Measurements from ENCODE around the gene MDK.
A peak's percentile ranks its signal among the peaks of the same experiment; 100 is the strongest.

The MDK gene

GRCh38 chr11:46380340-46381047, 975 bp upstream of the MDK start:
- Mint-ChIP-seq H3K4me1 (ENCODE audit: low read depth) (peaks cover 4% of the 10 kb centered on the region), H3K36me3 (ENCODE audit: low read depth) (peaks cover 14% of the 10 kb centered on the region), H3K4me3 (peak overlapping the region; percentile 64), H3K27ac (peak overlapping the region; percentile 49), H3K27me3 (peaks cover 18% of the 10 kb centered on the region), H3K9me3 (no peaks in the 10 kb centered on the region)

GRCh38 chr11:46381819-46382645, 563 bp downstream of the MDK start:
- peak overlapping the region; percentile 61 for H3K4me3 Mint-ChIP-seq
- no peaks in the 10 kb centered on the region for H3K9me3 Mint-ChIP-seq
- H3K36me3 Mint-ChIP-seq (ENCODE audit: low read depth) = peaks cover 10% of the 10 kb centered on the region
- peaks cover 11% of the 10 kb centered on the region for H3K4me1 Mint-ChIP-seq (ENCODE audit: low read depth)
- no peak overlapping the region for H3K27ac Mint-ChIP-seq
- peaks cover 32% of the 10 kb centered on the region for H3K27me3 Mint-ChIP-seq

GRCh38 chr11:46382646-46383403, 1.4 kb downstream of the MDK start:
- Mint-ChIP-seq H3K4me3 (no peak overlapping the region), H3K9me3 (no peaks in the 10 kb centered on the region), H3K27me3 (peaks cover 37% of the 10 kb centered on the region), H3K27ac (no peak overlapping the region), H3K36me3 (ENCODE audit: low read depth) (peaks cover 3% of the 10 kb centered on the region), H3K4me1 (ENCODE audit: low read depth) (peaks cover 11% of the 10 kb centered on the region)

- peaks cover 43% of the 10 kb centered on the region for H3K27me3 Mint-ChIP-seq
- no peak overlapping the region for H3K27ac Mint-ChIP-seq
These were observed 1.9 kb downstream of the MDK start for GRCh38 chr11:46383404-46383758.

GRCh38 chr11:46383974-46384701, 2.7 kb downstream of the MDK start:
- H3K4me3 Mint-ChIP-seq = no peak overlapping the region
- H3K27ac Mint-ChIP-seq = no peak overlapping the region
- H3K9me3 Mint-ChIP-seq = no peaks in the 10 kb centered on the region
- H3K27me3 Mint-ChIP-seq = peaks cover 49% of the 10 kb centered on the region
- H3K36me3 Mint-ChIP-seq (ENCODE audit: low read depth) = no peaks in the 10 kb centered on the region
- H3K4me1 Mint-ChIP-seq (ENCODE audit: low read depth) = peaks cover 16% of the 10 kb centered on the region

More at GRCh38 chr11:46383404-46383758, 1.9 kb downstream of the MDK start:
- no peaks in the 10 kb centered on the region for H3K9me3 Mint-ChIP-seq
- no peaks in the 10 kb centered on the region for H3K36me3 Mint-ChIP-seq (ENCODE audit: low read depth)
- H3K4me1 Mint-ChIP-seq (ENCODE audit: low read depth) = peaks cover 16% of the 10 kb centered on the region
- no peak overlapping the region for H3K4me3 Mint-ChIP-seq

GRCh38 chr11:46385169-46386004, 3.9 kb downstream of the MDK start:
- Mint-ChIP-seq H3K4me3 (no peak overlapping the region), H3K27me3 (peaks cover 62% of the 10 kb centered on the region), H3K9me3 (no peaks in the 10 kb centered on the region), H3K4me1 (ENCODE audit: low read depth) (peaks cover 13% of the 10 kb centered on the region), H3K36me3 (ENCODE audit: low read depth) (no peaks in the 10 kb centered on the region), H3K27ac (no peak overlapping the region)

- Mint-ChIP-seq H3K27ac (no peak overlapping the region), H3K9me3 (no peaks in the 10 kb centered on the region), H3K27me3 (peaks cover 67% of the 10 kb centered on the region), H3K4me1 (ENCODE audit: low read depth) (peaks cover 12% of the 10 kb centered on the region), H3K4me3 (no peak overlapping the region), H3K36me3 (ENCODE audit: low read depth) (no peaks in the 10 kb centered on the region)
These were observed 4.6 kb downstream of the MDK start for GRCh38 chr11:46386005-46386578.

GRCh38 chr11:46386674-46387073, 5.2 kb downstream of the MDK start:
- Mint-ChIP-seq H3K27ac (no peak overlapping the region), H3K36me3 (ENCODE audit: low read depth) (no peaks in the 10 kb centered on the region), H3K4me3 (no peak overlapping the region), H3K4me1 (ENCODE audit: low read depth) (peaks cover 12% of the 10 kb centered on the region), H3K27me3 (peaks cover 67% of the 10 kb centered on the region), H3K9me3 (no peaks in the 10 kb centered on the region)

GRCh38 chr11:46387456-46387855, 6.0 kb downstream of the MDK start:
- Mint-ChIP-seq H3K9me3 (no peaks in the 10 kb centered on the region), H3K27ac (no peak overlapping the region), H3K4me3 (no peak overlapping the region), H3K27me3 (peaks cover 63% of the 10 kb centered on the region), H3K36me3 (ENCODE audit: low read depth) (no peaks in the 10 kb centered on the region), H3K4me1 (ENCODE audit: low read depth) (peaks cover 12% of the 10 kb centered on the region)

GRCh38 chr11:46387919-46388618, 6.6 kb downstream of the MDK start:
- Mint-ChIP-seq H3K9me3 (no peaks in the 10 kb centered on the region), H3K36me3 (ENCODE audit: low read depth) (no peaks in the 10 kb centered on the region), H3K27ac (no peak overlapping the region), H3K4me1 (ENCODE audit: low read depth) (peaks cover 18% of the 10 kb centered on the region), H3K4me3 (no peak overlapping the region), H3K27me3 (peaks cover 69% of the 10 kb centered on the region)

- Mint-ChIP-seq H3K4me1 (ENCODE audit: low read depth) (peaks cover 19% of the 10 kb centered on the region), H3K27me3 (peaks cover 68% of the 10 kb centered on the region), H3K27ac (no peak overlapping the region), H3K36me3 (ENCODE audit: low read depth) (no peaks in the 10 kb centered on the region), H3K9me3 (no peaks in the 10 kb centered on the region), H3K4me3 (no peak overlapping the region)
These were observed 7.4 kb downstream of the MDK start for GRCh38 chr11:46388619-46389449.

GRCh38 chr11:46389450-46390330, 8.2 kb downstream of the MDK start:
- H3K27ac Mint-ChIP-seq = no peak overlapping the region
- peaks cover 71% of the 10 kb centered on the region for H3K27me3 Mint-ChIP-seq
- H3K4me3 Mint-ChIP-seq = peak overlapping the region; percentile 45
- no peaks in the 10 kb centered on the region for H3K9me3 Mint-ChIP-seq
- H3K36me3 Mint-ChIP-seq (ENCODE audit: low read depth) = no peaks in the 10 kb centered on the region
- H3K4me1 Mint-ChIP-seq (ENCODE audit: low read depth) = peaks cover 19% of the 10 kb centered on the region
